DMS79 (cell line): ENCODE data around the gene GOLGA2.
"Not testable (repeated sequence)": the region's sequence is repeated elsewhere in the genome, so short reads cannot be mapped to it uniquely, and the experiment has no call there.

Experiments
- DNase-seq: peaks from one replicate; lab custom pipeline; 2025; lab: John Stamatoyannopoulos, UW

The GOLGA2 gene

GRCh38 chr9:128242828-128243214 lies 33.0 kb downstream of the GOLGA2 start:
- no peak for DNase-seq

DNA sequence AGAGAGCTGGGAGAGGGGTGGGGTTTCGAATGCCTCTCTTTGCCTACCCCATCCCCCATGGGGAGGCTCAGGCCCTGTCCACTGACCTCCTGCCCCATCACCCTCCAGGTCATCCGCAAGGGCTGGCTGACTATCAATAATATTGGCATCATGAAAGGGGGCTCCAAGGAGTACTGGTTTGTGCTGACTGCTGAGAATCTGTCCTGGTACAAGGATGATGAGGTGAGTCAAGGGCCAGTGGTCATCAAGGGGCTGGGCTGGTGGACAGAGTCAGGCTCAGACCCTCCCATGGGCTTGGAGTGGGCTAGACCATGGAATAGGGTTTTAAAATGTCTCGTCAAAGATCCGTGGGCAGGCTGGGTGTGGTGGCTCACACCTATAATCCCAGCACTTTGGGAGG lies 33.7 kb downstream of the GOLGA2 start:
- DNase-seq = no peak

GRCh38 chr9:128233817-128234406 lies 41.9 kb downstream of the GOLGA2 start:
- no peak for DNase-seq

GRCh38 chr9:128232528-128233428 lies 43.0 kb downstream of the GOLGA2 start:
- DNase-seq = no peak

- no peak for DNase-seq
Observed at GRCh38 chr9:128231638-128232527, 43.9 kb downstream of the GOLGA2 start.

GRCh38 chr9:128230897-128231296 lies 44.9 kb downstream of the GOLGA2 start:
- DNase-seq = not testable (repeated sequence)

- DNase-seq = no peak
Observed at GRCh38 chr9:128226412-128226801, 49.4 kb downstream of the GOLGA2 start.

DNA sequence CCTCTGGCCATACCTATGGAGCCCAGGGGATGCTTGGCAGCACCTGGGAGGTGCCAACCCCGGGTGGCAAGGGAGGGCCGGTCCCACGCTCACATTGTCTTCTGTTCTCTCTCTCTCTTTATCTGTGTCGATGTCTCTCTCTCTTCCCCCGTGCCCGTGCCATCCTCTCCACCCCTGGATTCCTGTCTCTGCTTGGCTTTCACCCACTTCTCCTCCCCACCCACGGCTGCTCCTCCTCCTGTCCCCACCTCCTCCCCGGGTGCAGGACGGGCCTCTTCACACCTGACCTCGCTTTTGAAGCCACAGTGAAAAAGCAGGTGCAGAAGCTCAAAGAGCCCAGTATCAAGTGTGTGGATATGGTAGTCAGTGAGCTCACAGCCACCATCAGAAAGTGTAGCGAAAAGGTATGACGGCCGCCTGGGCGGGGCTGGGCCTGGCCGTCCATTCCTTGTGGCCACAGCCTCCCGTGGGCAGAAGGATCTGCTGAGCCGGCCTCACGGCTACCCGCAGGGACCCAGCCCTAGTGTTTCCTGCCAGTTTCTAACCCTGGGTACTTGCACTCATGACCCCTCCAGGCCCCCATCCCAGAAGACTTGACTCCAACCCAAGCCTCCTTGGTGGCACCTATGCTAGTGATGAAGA lies 49.9 kb downstream of the GOLGA2 start:
- DNase-seq = no peak

DNA sequence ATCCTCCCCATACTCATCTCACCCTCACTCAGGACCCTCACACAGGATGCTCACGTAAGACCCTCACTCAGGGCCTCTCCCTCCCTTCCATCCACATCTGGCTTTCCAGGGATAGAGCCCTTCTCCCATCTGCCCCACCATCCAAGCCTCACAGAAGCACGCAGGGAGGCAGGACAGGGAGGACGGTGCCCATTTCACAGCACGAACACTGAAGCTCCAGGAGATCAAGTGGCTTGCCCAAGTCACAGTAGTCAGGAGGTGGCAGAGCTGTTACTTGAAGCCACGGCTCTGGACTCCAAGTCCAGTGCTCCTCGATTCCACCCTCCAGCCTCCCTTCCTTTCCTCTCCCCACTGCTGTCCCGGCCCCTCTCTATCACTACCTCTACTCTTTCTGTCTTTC lies 50.9 kb downstream of the GOLGA2 start:
- DNase-seq = no peak

DNA sequence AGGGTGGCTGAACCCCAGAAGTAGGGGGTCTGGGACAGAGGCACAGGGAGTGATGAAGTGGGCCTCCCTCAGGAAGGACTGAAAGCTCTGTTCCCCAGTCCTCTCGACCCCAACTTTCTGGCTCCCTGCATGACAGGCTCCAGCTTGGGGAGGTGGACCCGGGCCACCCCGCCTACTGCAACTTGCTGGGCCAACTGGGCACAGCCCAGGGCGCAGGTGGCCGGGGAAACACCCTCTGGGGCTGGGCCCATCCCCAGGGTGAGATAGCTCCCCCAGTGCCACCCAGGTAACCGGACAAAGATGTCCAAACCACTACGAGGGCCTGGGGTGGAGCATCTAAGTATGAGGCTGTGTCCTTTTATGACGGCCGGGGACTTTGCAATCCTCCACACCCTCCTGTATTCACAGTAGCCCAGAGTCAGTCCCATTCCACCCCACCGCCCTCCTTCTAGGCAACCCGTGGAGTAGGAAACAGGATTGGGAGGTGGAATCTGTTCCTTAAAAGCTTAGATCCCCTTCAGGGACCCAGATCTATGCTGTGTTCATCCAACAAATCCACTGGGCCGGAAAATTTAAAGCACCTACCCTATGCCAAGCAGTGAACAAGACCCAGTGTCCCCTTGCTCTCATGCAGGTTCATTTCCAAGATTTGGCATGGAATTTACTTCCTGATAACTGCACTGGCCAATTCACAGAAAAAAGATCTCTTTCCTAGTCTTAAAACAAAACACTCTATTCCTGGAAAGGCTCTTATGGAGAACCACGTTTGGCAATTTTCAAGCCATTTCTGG lies 52.7 kb downstream of the GOLGA2 start:
- DNase-seq = no peak

GRCh38 chr9:128222026-128222425 lies 53.8 kb downstream of the GOLGA2 start:
- DNase-seq = no peak

DNA sequence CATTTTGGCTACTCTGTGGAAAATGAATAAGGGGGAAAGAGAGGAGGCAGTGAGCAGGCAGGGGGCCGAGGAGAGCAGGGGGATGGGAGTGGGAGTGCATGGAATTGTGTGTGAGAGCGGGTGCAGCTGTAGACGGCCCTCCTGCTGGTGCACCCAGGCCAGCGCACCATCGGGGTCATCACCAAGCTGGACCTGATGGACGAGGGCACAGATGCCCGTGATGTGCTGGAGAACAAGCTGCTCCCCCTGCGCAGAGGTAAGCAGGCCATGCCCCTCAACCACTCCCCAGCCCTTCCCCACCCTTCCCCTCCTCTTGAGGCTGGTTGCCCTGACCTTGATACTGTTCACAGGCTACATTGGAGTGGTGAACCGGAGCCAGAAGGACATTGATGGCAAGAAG lies 56.0 kb downstream of the GOLGA2 start:
- DNase-seq = no peak

- DNase-seq = no peak
Observed at GRCh38 chr9:128218518-128219389, 57.1 kb downstream of the GOLGA2 start.

DNA sequence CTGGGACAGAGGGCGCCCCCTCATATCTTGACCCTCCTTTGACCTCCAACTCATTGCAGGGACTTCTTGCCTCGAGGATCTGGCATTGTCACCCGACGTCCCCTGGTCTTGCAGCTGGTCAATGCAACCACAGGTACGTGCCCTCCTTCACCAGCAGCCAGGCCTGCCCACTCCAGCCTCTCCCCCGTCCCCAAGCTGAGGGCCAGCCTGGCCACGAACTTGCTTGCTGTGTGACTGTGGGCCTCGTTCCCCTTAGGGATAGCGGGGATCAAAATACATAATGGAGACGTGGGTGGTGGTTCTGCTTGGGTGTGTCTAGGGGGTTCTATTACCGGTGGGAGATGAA lies 57.7 kb downstream of the GOLGA2 start:
- DNase-seq = no peak

- no peak for DNase-seq
Observed at GRCh38 chr9:128216781-128217553, 58.8 kb downstream of the GOLGA2 start.

DNA sequence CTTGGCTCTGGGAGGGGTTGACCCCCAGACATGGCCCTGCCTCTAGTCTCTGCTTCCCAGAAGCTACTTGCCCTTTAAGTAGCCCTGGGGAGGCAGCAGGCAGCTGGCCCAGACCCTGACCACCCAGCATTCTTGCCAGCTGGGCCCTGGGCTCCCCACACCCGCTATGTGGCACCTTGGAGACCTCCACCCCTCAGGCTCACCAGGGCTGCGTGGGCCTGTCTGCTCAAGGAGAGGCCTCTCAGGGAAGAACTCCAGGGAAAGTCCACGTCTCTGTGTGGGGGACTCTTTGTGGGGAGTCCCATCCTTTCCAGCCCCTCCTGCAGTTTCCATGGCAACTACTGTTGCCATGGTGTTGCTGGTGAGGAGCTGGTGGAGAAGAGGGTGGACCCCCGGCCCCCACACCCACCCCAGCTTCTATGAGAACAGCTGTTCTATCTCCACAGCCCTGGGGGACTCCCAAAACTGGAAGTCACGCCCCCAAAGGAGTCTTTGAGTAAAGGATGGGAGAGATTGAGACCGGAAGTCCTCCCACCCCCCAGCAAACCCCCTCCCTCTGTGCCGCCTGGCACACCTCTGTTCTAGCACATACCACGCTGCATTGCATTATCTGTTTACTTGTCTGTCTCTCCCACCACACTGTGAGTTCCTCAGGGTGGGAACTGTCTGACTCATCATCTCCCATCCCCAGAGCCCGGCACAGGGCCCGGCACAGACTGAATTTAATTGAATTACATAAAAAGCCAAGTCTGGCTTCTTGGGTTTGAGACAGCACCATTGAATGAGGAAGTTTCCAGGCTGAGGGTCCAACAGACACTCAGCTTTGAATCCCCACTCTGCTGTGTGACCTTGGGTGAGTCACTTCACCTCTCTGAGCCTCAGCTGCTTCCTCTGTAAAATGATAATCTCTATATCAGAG lies 60.1 kb downstream of the GOLGA2 start:
- no peak for DNase-seq

DNA sequence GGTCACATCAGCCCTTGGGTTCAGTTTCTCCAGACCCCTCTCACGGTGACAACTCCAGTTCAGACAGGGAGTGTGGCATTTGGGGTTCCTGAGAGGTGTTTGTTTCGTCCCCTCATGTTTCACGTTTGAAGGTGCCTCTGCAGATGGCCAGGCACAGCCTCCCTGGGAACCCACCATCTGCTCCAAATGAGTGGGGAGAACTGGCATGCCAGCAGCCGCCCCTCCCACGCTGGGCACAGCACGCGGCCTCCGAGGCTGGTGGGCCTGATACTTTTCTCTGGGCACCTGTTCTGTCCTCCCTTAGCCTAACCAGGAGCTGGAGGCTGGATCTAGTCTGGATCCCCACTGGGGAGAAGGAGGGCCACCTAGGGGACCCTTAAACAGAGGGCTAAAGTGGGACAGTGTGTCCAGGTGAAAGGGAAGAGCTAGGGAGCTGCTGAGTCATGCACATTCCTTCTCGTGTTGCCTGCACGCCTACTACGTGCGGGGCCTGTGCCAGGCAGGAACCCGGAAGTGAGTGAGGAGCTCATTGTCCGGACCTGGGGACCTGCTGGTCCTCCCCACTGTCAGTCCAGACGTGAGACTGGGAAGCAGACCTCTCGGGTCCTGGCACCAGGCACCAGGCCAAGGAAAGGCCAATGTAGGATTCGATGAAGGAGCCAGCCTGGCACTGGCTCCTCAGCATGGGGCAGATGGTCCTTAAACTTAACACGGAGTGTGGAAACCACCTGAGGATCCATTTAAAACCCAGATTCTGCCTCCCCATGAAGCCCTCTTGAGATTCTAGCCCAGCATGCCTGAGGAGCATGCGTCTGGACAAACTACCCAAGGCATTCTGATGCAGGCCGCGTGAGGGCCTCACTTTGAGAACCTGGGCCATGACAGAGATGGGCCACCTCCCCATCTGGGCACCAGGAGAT lies 61.0 kb downstream of the GOLGA2 start:
- no peak for DNase-seq
